Measurements from ENCODE around the gene CNNM2.
A peak's percentile ranks its signal among the peaks of the same experiment; 100 is the strongest.

The CNNM2 gene

GRCh38 chr10:102917962-102918816 lies at the start of gene CNNM2:
Gene CNNM2, plus strand, starts transcription at chr10:102918294. Its CDS starts 187 bp downstream, at chr10:102918481.
- Histone ChIP-seq H3K27ac (ENCODE audit: low read depth, low read length) (peak within 1 kb of the TSS; percentile 83), H3K4me3 (ENCODE audit: low read depth in 1 of 2, low read length in 2 of 2) (peak within 1 kb of the TSS; percentile 90 to 93), H3K27me3 (ENCODE audit: control insufficient read depth in 1 of 2, insufficient read depth in 2 of 2, low read length in 2 of 2) (no peaks in the 10 kb centered on the region), H3K9ac (ENCODE audit: low read depth in 1 of 2, low read length in 2 of 2) (peak within 1 kb of the TSS; percentile 56 to 70), H3K4me1 (ENCODE audit: control insufficient read depth in 1 of 2, insufficient read depth in 2 of 2, low read length in 2 of 2) (peaks cover 37 to 41% of the 10 kb centered on the region in 2 donors), H3K36me3 (ENCODE audit: control insufficient read depth in 1 of 2, insufficient read depth in 2 of 2, low read length in 2 of 2) (no peaks in the 10 kb centered on the region), H3K9me3 (ENCODE audit: control insufficient read depth in 1 of 2, low read length in 2 of 2) (no peaks in the 10 kb centered on the region)

- peak overlapping the region; percentile 75 to 76 for H3K4me3 ChIP-seq (ENCODE audit: low read depth in 1 of 2, low read length in 2 of 2)
- no peaks in the 10 kb centered on the region for H3K9me3 ChIP-seq (ENCODE audit: control insufficient read depth in 1 of 2, low read length in 2 of 2)
- H3K27me3 ChIP-seq (ENCODE audit: control insufficient read depth in 1 of 2, insufficient read depth in 2 of 2, low read length in 2 of 2) = no peaks in the 10 kb centered on the region
- peaks cover 0 to under 1% of the 10 kb centered on the region in 2 donors for H3K36me3 ChIP-seq (ENCODE audit: control insufficient read depth in 1 of 2, insufficient read depth in 2 of 2, low read length in 2 of 2)
- peak overlapping the region; percentile 28 to 41 for H3K9ac ChIP-seq (ENCODE audit: low read depth in 1 of 2, low read length in 2 of 2)
- H3K27ac ChIP-seq (ENCODE audit: low read depth, low read length) = no peak overlapping the region
- peaks cover 0 to 9% of the 10 kb centered on the region in 2 donors for H3K4me1 ChIP-seq (ENCODE audit: control insufficient read depth in 1 of 2, insufficient read depth in 2 of 2, low read length in 2 of 2)
These were observed 49.2 kb upstream of the CNNM2 start for GRCh38 chr10:102868911-102869257.

- Histone ChIP-seq H3K36me3 (ENCODE audit: control insufficient read depth in 1 of 2, insufficient read depth in 2 of 2, low read length in 2 of 2) (no peaks in the 10 kb centered on the region), H3K27me3 (ENCODE audit: control insufficient read depth in 1 of 2, insufficient read depth in 2 of 2, low read length in 2 of 2) (no peaks in the 10 kb centered on the region), H3K4me3 (ENCODE audit: low read depth in 1 of 2, low read length in 2 of 2) (peak within 1 kb of the TSS; percentile 75 to 76), H3K9ac (ENCODE audit: low read depth in 1 of 2, low read length in 2 of 2) (peak within 1 kb of the TSS; percentile 41 to 54), H3K4me1 (ENCODE audit: control insufficient read depth in 1 of 2, insufficient read depth in 2 of 2, low read length in 2 of 2) (peaks cover 0 to 9% of the 10 kb centered on the region in 2 donors), H3K9me3 (ENCODE audit: control insufficient read depth in 1 of 2, low read length in 2 of 2) (no peaks in the 10 kb centered on the region), H3K27ac (ENCODE audit: low read depth, low read length) (no peak within 1 kb of the TSS)
These were observed 48.6 kb upstream of the CNNM2 start, which contains the start of gene AS3MT for GRCh38 chr10:102869258-102870198. Gene AS3MT, plus strand, starts transcription at chr10:102869470. Its CDS starts 123 bp downstream, at chr10:102869593.

GRCh38 chr10:102870221-102870620 lies 47.9 kb upstream of the CNNM2 start:
- H3K9me3 ChIP-seq (ENCODE audit: control insufficient read depth in 1 of 2, low read length in 2 of 2) = no peaks in the 10 kb centered on the region
- H3K36me3 ChIP-seq (ENCODE audit: control insufficient read depth in 1 of 2, insufficient read depth in 2 of 2, low read length in 2 of 2) = no peaks in the 10 kb centered on the region
- no peak overlapping the region for H3K9ac ChIP-seq (ENCODE audit: low read depth in 1 of 2, low read length in 2 of 2)
- peaks cover 0 to 9% of the 10 kb centered on the region in 2 donors for H3K4me1 ChIP-seq (ENCODE audit: control insufficient read depth in 1 of 2, insufficient read depth in 2 of 2, low read length in 2 of 2)
- no peaks in the 10 kb centered on the region for H3K27me3 ChIP-seq (ENCODE audit: control insufficient read depth in 1 of 2, insufficient read depth in 2 of 2, low read length in 2 of 2)
- peak overlapping the region; percentile 75 to 76 for H3K4me3 ChIP-seq (ENCODE audit: low read depth in 1 of 2, low read length in 2 of 2)
- H3K27ac ChIP-seq (ENCODE audit: low read depth, low read length) = no peak overlapping the region

- no peak overlapping the region for H3K9ac ChIP-seq (ENCODE audit: low read depth in 1 of 2, low read length in 2 of 2)
- no peaks in the 10 kb centered on the region for H3K36me3 ChIP-seq (ENCODE audit: control insufficient read depth in 1 of 2, insufficient read depth in 2 of 2, low read length in 2 of 2)
- H3K27me3 ChIP-seq (ENCODE audit: control insufficient read depth in 1 of 2, insufficient read depth in 2 of 2, low read length in 2 of 2) = no peaks in the 10 kb centered on the region
- no peaks in the 10 kb centered on the region for H3K9me3 ChIP-seq (ENCODE audit: control insufficient read depth in 1 of 2, low read length in 2 of 2)
- H3K27ac ChIP-seq (ENCODE audit: low read depth, low read length) = no peak overlapping the region
- no peak overlapping the region for H3K4me3 ChIP-seq (ENCODE audit: low read depth in 1 of 2, low read length in 2 of 2)
- H3K4me1 ChIP-seq (ENCODE audit: control insufficient read depth in 1 of 2, insufficient read depth in 2 of 2, low read length in 2 of 2) = peaks cover 0 to 9% of the 10 kb centered on the region in 2 donors
These were observed 45.9 kb upstream of the CNNM2 start for GRCh38 chr10:102872163-102872562.

- no peak overlapping the region for H3K4me3 ChIP-seq (ENCODE audit: low read depth in 1 of 2, low read length in 2 of 2)
- H3K27me3 ChIP-seq (ENCODE audit: control insufficient read depth in 1 of 2, insufficient read depth in 2 of 2, low read length in 2 of 2) = no peaks in the 10 kb centered on the region
- H3K9me3 ChIP-seq (ENCODE audit: control insufficient read depth in 1 of 2, low read length in 2 of 2) = no peaks in the 10 kb centered on the region
- peaks cover 4 to 6% of the 10 kb centered on the region in 2 donors for H3K36me3 ChIP-seq (ENCODE audit: control insufficient read depth in 1 of 2, insufficient read depth in 2 of 2, low read length in 2 of 2)
- H3K4me1 ChIP-seq (ENCODE audit: control insufficient read depth in 1 of 2, insufficient read depth in 2 of 2, low read length in 2 of 2) = no peaks in the 10 kb centered on the region
- no peak overlapping the region for H3K9ac ChIP-seq (ENCODE audit: low read depth in 1 of 2, low read length in 2 of 2)
- no peak overlapping the region for H3K27ac ChIP-seq (ENCODE audit: low read depth, low read length)
These were observed 41.3 kb upstream of the CNNM2 start for GRCh38 chr10:102876747-102877153.

- no peaks in the 10 kb centered on the region for H3K27me3 ChIP-seq (ENCODE audit: control insufficient read depth in 1 of 2, insufficient read depth in 2 of 2, low read length in 2 of 2)
- peaks cover 4 to 6% of the 10 kb centered on the region in 2 donors for H3K36me3 ChIP-seq (ENCODE audit: control insufficient read depth in 1 of 2, insufficient read depth in 2 of 2, low read length in 2 of 2)
- no peak overlapping the region for H3K9ac ChIP-seq (ENCODE audit: low read depth in 1 of 2, low read length in 2 of 2)
- no peak overlapping the region for H3K4me3 ChIP-seq (ENCODE audit: low read depth in 1 of 2, low read length in 2 of 2)
- no peaks in the 10 kb centered on the region for H3K9me3 ChIP-seq (ENCODE audit: control insufficient read depth in 1 of 2, low read length in 2 of 2)
- H3K27ac ChIP-seq (ENCODE audit: low read depth, low read length) = no peak overlapping the region
- no peaks in the 10 kb centered on the region for H3K4me1 ChIP-seq (ENCODE audit: control insufficient read depth in 1 of 2, insufficient read depth in 2 of 2, low read length in 2 of 2)
These were observed 39.5 kb upstream of the CNNM2 start for GRCh38 chr10:102878629-102879028.

- H3K9ac ChIP-seq (ENCODE audit: low read depth in 1 of 2, low read length in 2 of 2) = no peak overlapping the region
- no peak overlapping the region for H3K4me3 ChIP-seq (ENCODE audit: low read depth in 1 of 2, low read length in 2 of 2)
- H3K27me3 ChIP-seq (ENCODE audit: control insufficient read depth in 1 of 2, insufficient read depth in 2 of 2, low read length in 2 of 2) = no peaks in the 10 kb centered on the region
- no peaks in the 10 kb centered on the region for H3K4me1 ChIP-seq (ENCODE audit: control insufficient read depth in 1 of 2, insufficient read depth in 2 of 2, low read length in 2 of 2)
- peaks cover 4 to 6% of the 10 kb centered on the region in 2 donors for H3K36me3 ChIP-seq (ENCODE audit: control insufficient read depth in 1 of 2, insufficient read depth in 2 of 2, low read length in 2 of 2)
- no peaks in the 10 kb centered on the region for H3K9me3 ChIP-seq (ENCODE audit: control insufficient read depth in 1 of 2, low read length in 2 of 2)
- H3K27ac ChIP-seq (ENCODE audit: low read depth, low read length) = no peak overlapping the region
These were observed 37.8 kb upstream of the CNNM2 start for GRCh38 chr10:102880256-102880655.

GRCh38 chr10:102888048-102888447 lies 30.0 kb upstream of the CNNM2 start:
- Histone ChIP-seq H3K4me1 (ENCODE audit: control insufficient read depth in 1 of 2, insufficient read depth in 2 of 2, low read length in 2 of 2) (no peaks in the 10 kb centered on the region), H3K9ac (ENCODE audit: low read depth in 1 of 2, low read length in 2 of 2) (no peak overlapping the region), H3K36me3 (ENCODE audit: control insufficient read depth in 1 of 2, insufficient read depth in 2 of 2, low read length in 2 of 2) (no peaks in the 10 kb centered on the region), H3K9me3 (ENCODE audit: control insufficient read depth in 1 of 2, low read length in 2 of 2) (no peaks in the 10 kb centered on the region), H3K27me3 (ENCODE audit: control insufficient read depth in 1 of 2, insufficient read depth in 2 of 2, low read length in 2 of 2) (no peaks in the 10 kb centered on the region), H3K27ac (ENCODE audit: low read depth, low read length) (no peak overlapping the region), H3K4me3 (ENCODE audit: low read depth in 1 of 2, low read length in 2 of 2) (no peak overlapping the region)

Measured in duodenal mucosa (tissue), 2 donors.